ENCODE results near the gene MYD88. TPM values are rescaled to one million over a fixed set of nuclear protein-coding genes. Genes with fewer than 3 reads are reported as not detected.

The MYD88 gene
- total and polyA plus RNA-seq, 9 of the 15 experiments (the other 6 are each of a cell fraction or from before 2014, with no cell fraction given) = 3.2 to 47.3 (median 27.6) TPM

DNA sequence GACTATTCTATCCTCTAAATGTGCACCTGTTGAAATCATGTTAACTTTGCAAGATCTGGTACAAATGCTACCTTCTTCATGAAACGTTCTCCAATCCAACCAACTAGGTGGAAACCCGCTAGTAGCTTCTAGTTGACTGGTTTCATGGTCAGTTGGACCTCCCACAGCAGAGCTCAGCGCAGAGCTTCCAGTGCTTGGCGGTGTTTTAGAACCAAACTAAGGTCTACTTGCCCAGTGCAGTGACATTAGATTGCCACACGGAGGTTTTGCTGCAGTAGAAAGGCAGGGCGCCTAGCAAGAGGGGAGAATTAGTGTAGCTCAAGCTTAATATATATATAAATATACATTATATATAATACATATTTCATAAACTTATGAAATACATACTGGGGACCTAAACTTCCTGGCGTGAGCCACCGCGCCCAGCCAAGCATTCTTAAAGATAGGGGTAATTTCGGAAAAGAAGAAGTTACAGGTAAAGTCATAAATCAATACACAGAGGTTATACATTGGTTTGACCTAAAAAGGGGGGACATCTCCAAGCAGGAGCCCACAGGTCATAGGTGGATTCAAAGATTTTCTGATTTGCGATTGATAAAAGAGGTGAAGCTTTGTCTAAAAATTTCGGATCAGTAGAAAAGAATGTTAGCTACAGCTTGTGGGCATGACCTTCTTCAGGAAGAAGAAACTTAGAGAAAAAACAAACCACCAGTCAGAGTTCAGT lies 24.8 kb downstream of the MYD88 start (continued):
- peak; percentile 67; the same call in 1 of the 2 replicates for TF ChIP-seq CHAMP1 (IDR thresholded peaks at IDR 0.05)
- peak; percentile 39; the same call in 1 of the 2 replicates for TF ChIP-seq ATF7 (IDR thresholded peaks at IDR 0.05)
- TF ChIP-seq, protein P1, sequence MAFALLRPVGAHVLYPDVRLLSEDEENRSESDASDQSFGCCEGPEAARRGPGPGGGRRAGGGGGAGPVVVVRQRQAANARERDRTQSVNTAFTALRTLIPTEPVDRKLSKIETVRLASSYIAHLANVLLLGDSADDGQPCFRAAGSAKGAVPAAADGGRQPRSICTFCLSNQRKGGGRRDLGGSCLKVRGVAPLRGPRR (CRISPR knock-in tag; IDR thresholded peaks at IDR 0.05) = no peak
- TF ChIP-seq ZNF696 (CRISPR knock-in tag; conservative IDR thresholded peaks at IDR 0.05) = no peak
- TF ChIP-seq FOXM1 (IDR thresholded peaks at IDR 0.05; ENCODE audit: low read depth) = peak; percentile 27; the same call in 1 of the 2 replicates
- TF ChIP-seq FOXM1 (CRISPR knock-in tag; IDR thresholded peaks at IDR 0.05; ENCODE audit: low read depth) = no peak
- no peak for TF ChIP-seq SMAD1 (IDR thresholded peaks at IDR 0.05; ENCODE audit: low read depth, low read length, partially characterized antibody)
- TF ChIP-seq ZNF197 (CRISPR knock-in tag; IDR thresholded peaks at IDR 0.05; ENCODE audit: low read depth) = no peak
- no peak for TF ChIP-seq ZNF311 (CRISPR knock-in tag; IDR thresholded peaks at IDR 0.05)
